SH-SY5Y (cell line): ENCODE results near the gene CEACAM18.

Experiments
- GATA2 ChIP-seq: IDR thresholded peaks from 2 replicates; pipeline ENCODE4 v1.6.1; 2011; ENCODE audit warnings: mild to moderate bottlenecking, low read depth, low read length
- GATA3 ChIP-seq: IDR thresholded peaks from 2 replicates; pipeline ENCODE4 v1.6.1; 2011; ENCODE audit warnings: low read depth, mild to moderate bottlenecking, low read length, moderate library complexity

GRCh38 chr19:51457351-51458013 is 20.9 kb upstream of the CEACAM18 start:
- TF ChIP-seq GATA3 (no peak), GATA2 (no peak)
